GM21619 (cell line): Measurements from ENCODE around the gene KIF22.
A peak's percentile ranks its signal among the peaks of the same experiment; 100 is the strongest.
"Not testable (repeated sequence)": the region's sequence is repeated elsewhere in the genome, so short reads cannot be mapped to it uniquely, and the experiment has no call there.

ENCODE experiments used
- ATAC-seq: cut with Tn5 transposase; IDR thresholded peaks from one replicate; pipeline ENCODE4 v1.9.1; 2021; ENCODE audit not compliant: unreplicated experiment

The KIF22 gene

DNA sequence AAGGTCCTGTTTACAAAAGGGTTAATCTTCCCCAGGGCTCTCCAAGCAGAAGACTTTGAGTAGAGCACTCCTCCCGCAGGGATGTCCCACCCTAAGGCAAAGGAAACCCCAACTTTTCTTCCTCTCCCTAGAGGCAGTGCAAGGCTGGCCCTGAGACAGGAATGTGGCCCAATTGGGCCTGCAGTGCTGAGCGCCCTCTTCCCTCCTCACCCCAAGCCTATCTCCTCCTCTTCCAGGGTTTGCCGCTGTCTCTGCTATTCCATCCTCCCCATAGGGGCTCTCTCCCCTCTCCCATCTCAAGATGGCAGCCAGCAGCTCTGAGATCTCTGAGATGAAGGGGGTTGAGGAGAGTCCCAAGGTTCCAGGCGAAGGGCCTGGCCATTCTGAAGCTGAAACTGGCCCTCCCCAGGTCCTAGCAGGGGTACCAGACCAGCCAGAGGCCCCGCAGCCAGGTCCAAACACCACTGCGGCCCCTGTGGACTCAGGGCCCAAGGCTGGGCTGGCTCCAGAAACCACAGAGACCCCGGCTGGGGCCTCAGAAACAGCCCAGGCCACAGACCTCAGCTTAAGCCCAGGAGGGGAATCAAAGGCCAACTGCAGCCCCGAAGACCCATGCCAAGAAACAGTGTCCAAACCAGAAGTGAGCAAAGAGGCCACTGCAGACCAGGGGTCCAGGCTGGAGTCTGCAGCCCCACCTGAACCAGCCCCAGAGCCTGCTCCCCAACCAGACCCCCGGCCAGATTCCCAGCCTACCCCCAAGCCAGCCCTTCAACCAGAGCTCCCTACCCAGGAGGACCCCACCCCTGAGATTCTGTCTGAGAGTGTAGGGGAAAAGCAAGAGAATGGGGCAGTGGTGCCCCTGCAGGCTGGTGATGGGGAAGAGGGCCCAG, 22.4 kb downstream of the KIF22 start:
- ATAC-seq: no peak

DNA sequence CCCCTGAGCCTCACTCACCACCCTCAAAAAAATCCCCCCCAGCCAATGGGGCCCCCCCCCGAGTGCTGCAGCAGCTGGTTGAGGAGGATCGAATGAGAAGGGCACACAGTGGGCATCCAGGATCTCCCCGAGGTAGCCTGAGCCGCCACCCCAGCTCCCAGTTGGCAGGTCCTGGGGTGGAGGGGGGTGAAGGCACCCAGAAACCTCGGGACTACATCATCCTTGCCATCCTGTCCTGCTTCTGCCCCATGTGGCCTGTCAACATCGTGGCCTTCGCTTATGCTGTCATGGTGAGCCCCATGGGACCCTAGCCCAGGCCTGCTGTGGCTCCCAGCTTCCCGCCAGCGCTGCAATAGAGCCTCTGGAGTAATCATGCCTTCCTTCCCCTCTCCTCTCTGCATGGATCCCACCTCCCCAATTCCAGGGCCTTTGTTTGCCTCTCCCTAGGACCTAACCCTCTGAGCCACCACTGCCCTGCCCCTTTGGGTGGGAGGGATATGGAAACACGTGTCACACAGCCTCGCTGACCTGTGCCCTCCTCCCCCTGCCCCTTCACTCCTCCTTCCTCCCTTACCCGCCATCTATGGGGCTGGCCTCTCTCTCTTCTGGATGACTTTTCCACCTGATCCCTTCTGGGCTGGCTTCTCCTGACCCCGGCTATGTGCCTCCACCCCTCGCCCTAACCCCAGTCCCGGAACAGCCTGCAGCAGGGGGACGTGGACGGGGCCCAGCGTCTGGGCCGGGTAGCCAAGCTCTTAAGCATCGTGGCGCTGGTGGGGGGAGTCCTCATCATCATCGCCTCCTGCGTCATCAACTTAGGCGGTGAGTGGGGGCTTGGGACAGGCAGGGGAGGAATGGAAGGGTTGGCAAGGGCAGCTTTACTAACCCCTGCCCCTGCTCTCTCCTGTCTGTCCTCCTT, 23.4 kb downstream of the KIF22 start:
- ATAC-seq: no peak

DNA sequence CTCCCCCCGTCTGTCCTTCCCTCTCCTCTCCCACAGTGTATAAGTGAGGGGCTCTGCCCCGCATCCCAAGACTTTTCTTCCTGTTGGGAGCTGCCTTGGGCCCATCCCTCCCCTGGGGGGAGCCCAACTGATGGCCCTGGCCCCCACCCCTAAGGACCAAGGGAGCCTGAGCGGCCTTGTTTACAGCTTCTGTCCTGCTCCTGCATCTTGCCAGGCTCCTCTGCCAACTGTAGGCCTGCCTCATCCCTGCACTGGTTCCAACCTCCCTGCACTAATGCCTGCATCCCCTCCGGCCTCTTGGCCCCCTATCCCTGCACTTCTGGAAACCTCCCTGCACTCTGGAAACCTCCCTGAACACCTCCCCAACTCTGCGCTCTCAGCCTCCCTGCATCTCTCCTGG, 24.0 kb downstream of the KIF22 start:
- ATAC-seq: no peak

DNA sequence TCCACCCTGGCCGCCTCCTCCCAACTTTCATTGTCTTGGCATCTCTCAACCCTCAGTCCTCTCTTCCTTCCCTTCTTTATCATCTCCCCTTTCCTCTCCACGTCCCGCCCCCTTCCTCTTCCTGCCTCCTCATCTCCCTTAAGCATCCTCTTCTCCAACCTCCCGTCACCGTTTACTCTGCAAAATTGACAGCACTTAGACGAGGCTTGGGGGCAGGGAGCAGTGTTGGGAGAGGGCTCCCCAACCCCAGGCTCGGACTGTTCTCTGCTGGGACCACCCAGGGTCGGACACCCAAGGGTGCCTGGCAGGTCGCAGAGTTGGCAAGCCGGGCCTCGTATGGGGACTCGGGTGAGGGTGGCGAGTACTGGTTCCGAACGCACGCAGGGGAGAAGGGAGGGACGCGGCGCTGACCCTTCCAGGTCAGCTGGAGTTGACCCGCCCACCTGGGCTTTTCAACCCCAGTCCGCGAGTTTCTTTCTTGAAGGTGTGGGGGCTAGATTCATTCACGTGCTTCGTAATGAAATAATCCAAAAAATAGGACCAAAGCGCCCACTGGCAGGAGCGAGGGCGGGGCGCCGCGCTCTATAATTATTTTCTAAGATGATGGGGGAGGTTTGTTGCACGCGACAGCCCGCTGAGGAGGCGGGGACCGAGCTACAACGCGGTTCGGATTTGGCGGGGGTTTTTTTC, 24.6 kb downstream of the KIF22 start:
- ATAC-seq: no peak

DNA sequence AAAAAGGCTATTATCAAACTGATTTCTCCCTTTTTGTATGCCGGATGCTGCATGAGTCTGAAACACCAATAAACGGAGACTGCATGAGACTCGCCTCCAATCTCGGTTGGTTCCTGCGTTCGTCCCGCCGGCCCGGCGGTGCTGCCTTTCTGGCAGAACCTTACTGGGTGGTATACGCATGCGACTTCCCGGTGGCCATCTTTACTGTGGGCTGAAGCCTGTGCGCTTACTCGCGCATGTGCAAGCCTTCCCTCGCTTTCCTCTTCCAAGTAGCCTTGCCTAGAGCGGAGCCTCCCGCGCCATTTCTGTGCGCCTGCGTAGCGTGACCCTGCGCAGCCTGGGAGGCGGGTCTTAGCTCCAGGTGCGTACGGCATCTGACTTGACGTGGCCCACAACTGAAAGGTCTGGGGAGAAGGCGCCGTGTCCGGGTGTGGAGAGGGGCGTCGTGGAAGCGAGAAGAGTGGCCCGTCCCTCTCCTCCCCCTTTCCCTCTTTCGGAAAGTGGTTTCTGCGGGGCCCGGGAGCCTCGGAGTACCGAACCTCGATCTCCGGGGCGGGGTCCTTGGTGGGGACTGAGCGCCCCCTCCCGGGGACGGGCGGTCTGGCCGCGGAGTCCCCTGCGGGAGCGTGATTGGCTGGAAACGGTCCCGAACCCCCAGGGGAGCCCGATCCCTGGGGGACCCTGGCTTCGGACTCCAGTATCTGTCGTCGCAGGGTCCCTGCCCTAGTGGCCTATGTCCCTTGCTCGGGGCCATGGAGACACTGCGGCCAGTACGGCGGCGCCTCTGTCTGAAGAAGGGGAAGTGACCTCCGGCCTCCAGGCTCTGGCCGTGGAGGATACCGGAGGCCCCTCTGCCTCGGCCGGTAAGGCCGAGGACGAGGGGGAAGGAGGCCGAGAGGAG, 25.5 kb downstream of the KIF22 start, which contains the start of gene PAGR1:
Gene PAGR1 (plus strand): TSS at position 360 of the 901 bp plus-strand sequence. CDS start 374 bp downstream, at position 734.
- peak; percentile 51 for ATAC-seq

DNA sequence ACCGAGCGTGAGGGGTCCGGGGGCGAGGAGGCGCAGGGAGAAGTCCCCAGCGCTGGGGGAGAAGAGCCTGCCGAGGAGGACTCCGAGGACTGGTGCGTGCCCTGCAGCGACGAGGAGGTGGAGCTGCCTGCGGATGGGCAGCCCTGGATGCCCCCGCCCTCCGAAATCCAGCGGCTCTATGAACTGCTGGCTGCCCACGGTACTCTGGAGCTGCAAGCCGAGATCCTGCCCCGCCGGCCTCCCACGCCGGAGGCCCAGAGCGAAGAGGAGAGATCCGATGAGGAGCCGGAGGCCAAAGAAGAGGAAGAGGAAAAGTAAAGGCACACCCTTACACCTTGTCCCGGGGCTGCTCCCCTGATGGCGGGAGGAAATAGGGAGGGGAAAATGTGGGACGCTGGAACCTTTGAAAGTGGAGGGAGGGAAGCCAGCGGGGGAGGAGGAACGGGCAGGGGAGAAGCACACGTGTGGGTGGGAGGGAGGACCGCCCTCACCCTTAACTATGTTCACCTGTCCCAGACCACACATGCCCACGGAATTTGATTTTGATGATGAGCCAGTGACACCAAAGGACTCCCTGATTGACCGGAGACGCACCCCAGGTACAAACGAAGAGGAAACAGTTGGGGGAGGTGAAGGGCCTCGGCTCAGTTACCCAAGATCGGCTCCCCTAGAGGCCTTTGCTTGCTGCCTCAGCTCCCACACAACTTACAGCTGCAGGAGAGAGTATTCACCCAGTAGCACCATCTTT, 26.3 kb downstream of the KIF22 start:
- ATAC-seq: peak; percentile 19

DNA sequence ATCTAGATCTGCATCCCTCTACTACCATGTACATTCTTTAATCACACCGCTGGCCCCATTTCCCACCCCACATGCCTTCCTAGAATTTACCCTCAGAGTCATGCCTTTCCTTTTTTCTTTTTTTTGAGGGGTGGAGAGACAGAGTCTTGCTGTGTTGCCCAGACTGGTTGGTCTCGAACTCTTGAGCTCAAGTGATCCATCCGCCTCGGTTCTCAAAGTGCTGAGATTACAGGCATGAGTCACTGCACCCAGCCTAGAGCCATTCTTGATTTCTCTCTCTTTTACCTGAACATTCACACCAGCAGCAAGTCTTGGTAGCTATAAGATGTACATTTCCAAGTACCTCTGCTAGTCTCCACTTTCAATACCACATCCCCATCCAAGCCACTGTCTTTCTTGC, 27.5 kb downstream of the KIF22 start:
- no peak for ATAC-seq

DNA sequence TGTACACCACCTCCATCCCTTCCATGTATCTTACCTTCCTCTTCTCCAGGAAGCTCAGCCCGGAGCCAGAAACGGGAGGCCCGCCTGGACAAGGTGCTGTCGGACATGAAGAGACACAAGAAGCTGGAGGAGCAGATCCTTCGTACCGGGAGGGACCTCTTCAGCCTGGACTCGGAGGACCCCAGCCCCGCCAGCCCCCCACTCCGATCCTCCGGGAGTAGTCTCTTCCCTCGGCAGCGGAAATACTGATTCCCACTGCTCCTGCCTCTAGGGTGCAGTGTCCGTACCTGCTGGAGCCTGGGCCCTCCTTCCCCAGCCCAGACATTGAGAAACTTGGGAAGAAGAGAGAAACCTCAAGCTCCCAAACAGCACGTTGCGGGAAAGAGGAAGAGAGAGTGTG, 29.0 kb downstream of the KIF22 start:
- no peak for ATAC-seq

DNA sequence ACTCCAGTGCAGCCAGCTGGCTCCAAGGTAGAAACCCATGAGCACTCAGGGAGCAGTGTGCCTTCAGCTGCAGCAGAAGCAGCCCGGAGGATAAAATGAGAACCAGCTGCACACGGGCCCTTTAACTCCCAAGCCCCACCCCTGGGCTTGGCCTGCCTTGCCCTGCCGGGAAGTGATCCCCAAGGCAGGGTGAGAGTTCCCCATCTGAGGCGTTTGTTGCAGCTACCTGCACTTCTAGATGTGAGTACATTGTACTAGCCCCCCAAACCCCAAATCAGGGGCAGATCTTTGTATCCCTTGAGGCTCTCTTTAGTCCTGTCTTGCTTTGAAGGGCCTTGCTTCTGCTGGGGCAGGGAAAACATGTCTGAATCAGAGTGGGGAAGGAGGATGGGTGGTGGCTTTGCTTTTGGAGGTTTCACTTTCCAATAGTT, 29.7 kb downstream of the KIF22 start, which contains the start of gene MVP:
Gene MVP (plus strand): TSS at position 192 of the 431 bp plus-strand sequence. CDS start 10,088 bp downstream, outside the sequence.
- ATAC-seq: no peak

DNA sequence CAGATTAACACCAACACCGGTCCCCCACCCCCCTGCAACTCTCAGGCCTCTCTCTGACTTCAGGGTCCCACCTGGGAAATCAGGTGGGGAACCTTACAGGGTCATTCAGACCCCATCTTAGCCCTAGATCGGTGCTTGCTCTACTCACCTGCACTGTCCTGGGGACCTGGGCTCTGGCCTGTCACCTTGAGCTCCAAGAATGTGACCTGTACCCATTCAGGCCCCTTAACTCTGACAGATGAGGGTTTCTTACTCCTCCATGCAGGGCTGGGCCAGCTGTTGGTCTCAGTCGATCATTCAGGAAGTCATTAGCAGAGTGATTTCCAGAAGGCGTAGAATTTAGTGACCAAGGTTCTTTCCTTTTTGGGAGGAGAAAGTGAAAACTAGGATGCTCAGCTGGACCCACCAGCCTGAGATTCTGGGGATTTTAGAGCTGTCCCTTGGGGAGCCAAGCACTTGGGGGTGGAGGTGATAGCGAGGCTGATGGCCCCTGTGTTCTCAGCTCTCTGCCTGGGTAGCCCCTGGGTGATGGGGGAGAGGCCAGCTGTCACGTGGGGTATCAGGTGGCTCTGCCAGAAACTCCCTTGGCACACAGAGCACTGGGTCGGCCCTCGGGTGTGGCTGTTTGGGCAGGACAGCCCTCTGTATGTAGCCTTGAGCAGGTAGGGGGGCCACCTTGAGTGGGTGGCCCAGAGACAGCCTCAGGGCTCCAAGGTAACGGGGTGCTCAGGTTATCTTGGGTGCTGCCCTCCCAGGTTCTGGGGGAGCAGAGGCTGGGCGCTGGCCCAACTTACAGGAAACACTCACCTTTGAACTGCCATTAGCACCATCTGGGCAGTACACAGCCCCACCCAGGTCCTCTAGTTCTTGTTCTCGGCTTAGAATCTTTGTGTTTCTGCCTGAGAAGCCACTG, 30.4 kb downstream of the KIF22 start:
- ATAC-seq: peak; percentile 41

DNA sequence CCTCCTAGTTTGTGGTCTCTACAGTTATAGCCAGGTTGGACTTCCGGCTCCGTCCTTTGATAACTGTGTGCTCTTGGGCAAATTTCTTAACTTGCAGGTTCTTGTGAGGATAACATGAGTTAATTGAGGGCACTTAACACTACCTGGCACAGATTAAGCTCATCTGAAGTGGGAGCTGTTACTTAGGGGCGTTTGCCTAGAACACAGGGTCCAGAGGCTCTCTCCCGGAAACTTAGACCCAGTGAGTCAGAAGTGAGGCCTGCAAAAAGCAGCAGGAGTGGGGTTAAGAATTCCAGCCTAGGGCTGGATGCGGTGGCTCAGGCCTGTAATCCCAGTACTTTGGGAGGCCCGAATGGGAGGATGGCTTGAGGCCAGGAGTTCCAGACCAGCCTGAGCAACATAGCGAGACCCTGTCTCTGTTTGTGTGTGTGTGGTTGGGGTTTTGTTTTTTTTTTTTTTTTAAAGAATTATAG, 31.1 kb downstream of the KIF22 start:
- ATAC-seq: no peak

DNA sequence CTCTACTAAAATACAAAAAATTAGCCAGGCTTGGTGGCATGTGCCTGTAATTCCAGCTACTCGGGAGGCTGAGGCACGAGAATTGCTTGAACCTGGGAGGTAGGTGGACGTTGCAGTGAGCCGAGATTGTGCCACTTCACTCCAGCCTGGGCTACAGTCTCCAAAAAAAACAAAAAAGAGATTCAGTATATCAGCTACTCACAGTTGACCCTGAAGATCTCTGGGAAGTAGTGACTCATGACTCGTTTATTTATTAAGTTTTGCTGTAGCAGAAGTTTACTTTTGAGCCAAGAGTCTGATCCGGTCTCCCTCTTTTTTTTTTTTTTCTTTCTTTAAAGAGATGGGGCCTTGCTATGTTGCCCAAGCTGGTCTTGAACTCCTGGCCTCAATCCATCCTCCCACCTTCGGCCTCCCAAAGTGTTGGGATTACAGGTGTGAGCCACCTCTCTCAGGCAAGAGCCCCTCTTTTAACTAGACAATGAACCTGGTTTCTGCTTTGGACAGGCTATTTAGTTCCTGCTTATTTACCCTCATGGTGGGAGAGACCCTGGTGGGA, 34.1 kb downstream of the KIF22 start:
- ATAC-seq: no peak

DNA sequence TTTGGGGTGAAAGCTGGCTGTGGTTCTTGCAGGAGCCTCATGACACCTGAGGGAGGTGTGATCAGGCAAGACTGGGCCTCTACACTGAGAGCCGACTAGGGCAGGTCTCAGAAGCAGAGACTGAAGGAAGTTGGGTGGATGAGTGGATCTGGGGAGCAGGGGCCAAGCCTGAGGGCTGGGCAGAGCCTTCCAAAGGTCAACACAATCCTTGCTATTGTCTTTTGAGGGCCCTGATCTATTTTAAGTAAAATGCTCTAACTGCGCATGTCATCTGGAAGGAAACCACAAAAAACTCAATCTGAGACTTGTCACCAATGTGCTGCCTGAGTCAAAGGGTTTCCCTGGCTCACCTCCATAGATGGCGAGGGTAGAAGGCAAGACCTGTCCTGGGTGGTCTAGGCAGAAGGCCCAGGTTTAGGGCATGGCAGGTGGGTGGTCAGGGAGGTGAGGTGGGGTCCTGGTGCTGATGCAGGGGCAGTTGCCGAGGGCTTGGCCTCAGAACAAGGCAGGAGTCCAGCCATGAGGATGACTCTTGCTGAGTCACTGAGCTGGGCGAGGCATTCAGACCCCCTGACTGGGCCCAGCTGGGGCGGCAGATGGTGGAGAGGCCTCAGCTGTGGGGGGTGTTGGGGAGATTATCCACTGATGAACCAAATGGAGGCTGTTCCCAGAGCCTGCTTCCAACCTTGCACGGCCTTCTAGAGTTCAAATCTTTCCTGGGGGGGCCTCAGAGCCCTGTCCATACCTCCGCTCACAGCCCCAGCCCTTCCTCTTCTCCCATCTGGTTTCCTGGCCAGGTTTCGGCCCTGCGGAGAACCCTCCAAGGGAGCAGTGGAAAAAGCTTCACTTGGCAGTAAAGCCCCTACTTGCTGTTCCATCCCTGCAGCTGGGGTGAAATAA, 34.8 kb downstream of the KIF22 start:
- no peak for ATAC-seq

DNA sequence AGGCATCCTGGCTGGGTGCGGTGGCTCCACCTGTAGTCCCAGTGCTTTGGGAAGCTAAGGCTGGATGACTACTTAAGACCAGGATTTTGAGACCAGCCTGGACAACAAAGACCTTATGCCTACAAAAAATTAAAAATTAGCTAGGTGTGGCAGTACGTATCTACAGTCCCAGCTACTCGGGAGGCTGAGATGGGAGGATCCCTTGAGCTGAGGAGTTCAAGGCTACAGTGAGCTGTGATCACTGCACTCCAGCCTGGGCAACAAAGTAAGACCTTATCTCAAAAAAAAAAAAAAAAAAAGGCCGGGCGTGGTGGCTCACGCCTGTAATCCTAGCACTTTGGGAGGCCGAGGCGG, 35.8 kb downstream of the KIF22 start:
- ATAC-seq: no peak

DNA sequence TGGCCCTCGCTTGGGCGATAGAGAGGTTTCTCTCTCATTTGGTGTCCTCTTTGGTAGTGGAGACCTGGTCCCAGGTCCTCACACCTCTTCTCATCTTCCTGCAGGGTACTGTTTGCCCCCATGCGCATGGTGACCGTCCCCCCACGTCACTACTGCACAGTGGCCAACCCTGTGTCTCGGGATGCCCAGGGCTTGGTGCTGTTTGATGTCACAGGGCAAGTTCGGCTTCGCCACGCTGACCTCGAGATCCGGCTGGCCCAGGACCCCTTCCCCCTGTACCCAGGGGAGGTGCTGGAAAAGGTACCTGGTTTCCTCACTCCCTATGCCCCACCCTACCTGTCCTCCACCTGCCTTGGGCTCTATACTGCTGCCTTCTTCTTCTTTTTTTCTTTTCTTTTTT, 40.2 kb downstream of the KIF22 start:
- ATAC-seq: no peak

DNA sequence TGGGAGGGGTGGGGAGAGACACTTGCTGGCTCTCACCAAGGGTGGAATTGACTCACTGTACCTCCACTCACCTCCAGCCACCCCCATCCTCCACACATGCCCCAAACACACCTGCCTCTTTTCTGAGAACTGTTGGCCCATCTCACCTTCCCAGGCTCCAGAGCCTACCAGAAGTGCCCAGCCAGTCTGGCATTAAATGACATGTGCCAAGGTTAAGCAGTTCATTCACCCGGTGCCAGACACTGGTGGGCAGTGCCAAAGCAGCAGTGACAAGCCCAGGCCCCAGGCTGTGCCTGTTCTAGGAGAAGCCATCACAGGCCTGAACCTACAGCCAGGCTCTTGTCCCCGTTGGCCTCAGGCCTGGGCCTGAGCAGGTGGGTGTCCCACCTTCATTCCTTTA, 40.9 kb downstream of the KIF22 start:
- ATAC-seq: no peak

DNA sequence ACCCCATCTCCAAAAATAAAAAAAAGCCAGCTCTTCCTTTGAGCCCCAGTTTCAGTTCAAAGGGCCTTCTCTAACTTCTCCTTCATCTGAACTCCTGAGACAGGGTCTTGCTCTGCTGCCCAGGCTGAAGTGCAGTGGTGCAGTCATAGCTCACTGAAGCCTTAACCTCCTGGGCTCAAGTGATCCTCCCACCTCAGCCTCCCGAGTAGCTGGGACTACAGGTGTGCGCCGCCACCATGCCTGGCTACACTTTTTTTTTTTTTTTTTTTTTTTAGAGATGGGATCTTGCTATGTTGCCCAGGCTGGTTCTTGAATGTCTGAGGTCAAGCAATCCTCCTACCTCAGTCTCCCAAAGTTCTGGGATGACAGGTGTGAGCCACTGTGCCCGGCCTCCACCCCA, 42.7 kb downstream of the KIF22 start:
- not testable (repeated sequence) for ATAC-seq
